ENCODE measurements around the gene KCP. TPM values are rescaled to one million over a fixed set of nuclear protein-coding genes. Genes with fewer than 3 reads are reported as not detected.

The KCP gene
- total RNA-seq, 1 experiment from 2014 or later, result 1.6 TPM

- no peak overlapping the region for H2AFZ ChIP-seq (ENCODE audit: low read depth, low read length, poor library complexity, severe bottlenecking)
- H4K20me1 ChIP-seq (ENCODE audit: insufficient read depth), result no peaks in the 10 kb centered on the region
- BruUV-seq (replicated peaks), result no TSS peak
- H3K4me2 ChIP-seq (ENCODE audit: low read length), result no peak overlapping the region
- intact Hi-C loops (cut with micrococcal nuclease), result no loop called here
- no peak overlapping the region for H3K27ac ChIP-seq (ENCODE audit: low read depth, low read length)
- peaks cover 12% of the 10 kb centered on the region; the same call in 1 of the 2 replicates for H3K27me3 ChIP-seq (ENCODE audit: insufficient read depth, low read length)
- CTCF ChIA-PET, result no interaction called here
- no peak overlapping the region for H3K9ac ChIP-seq (ENCODE audit: low read length)
- H3K36me3 ChIP-seq (ENCODE audit: control insufficient read depth in 1 of 2, insufficient read depth in 2 of 2, low read length in 2 of 2), result no peaks in the 10 kb centered on the region
- RAD21 ChIA-PET (ENCODE audit: low non-redundant PET in 1 of 2, low total read pairs in 2 of 2, uncharacterized antibody in 2 of 2, unreplicated experiment in 2 of 2), result no interaction called here
- no peak for ATAC-seq
- no peaks in the 10 kb centered on the region for H3K4me1 ChIP-seq (ENCODE audit: control insufficient read depth in 1 of 2, insufficient read depth in 2 of 2, low read length in 2 of 2)
- H3K9me3 ChIP-seq (ENCODE audit: control insufficient read depth in 1 of 2, insufficient read depth in 1 of 2, low read depth in 1 of 2, low read length in 2 of 2), result no peaks in the 10 kb centered on the region
- TF ChIP-seq FOSL1 (IDR thresholded peaks at IDR 0.05; ENCODE audit: low read depth), result no peak
- no peak for TF ChIP-seq EGR1 (IDR thresholded peaks at IDR 0.05; ENCODE audit: low read depth)
- no peak for TF ChIP-seq YY1 (IDR thresholded peaks at IDR 0.05; ENCODE audit: extremely low read depth, insufficient replicate concordance, low read depth, low read length)
- no peak for TF ChIP-seq REST (IDR thresholded peaks at IDR 0.05; ENCODE audit: low read depth)
- no peak for TF ChIP-seq JUND (IDR thresholded peaks at IDR 0.05)
- no peak for TF ChIP-seq CTCF (IDR thresholded peaks at IDR 0.05 in 2 of 3, conservative IDR thresholded peaks at IDR 0.05 in 1 of 3; ENCODE audit: borderline replicate concordance in 1 of 3, insufficient read depth in 1 of 3, low read depth in 2 of 3, low read length in 2 of 3)
- no peak for TF ChIP-seq ZBTB33 (IDR thresholded peaks at IDR 0.05; ENCODE audit: extremely low read depth, insufficient replicate concordance, low read length)
- TF ChIP-seq RAD21 (IDR thresholded peaks at IDR 0.05; ENCODE audit: low read depth), result no peak
- no peak for TF ChIP-seq SIN3A (IDR thresholded peaks at IDR 0.05; ENCODE audit: low read depth)
- TF ChIP-seq POLR2A (IDR thresholded peaks at IDR 0.05; ENCODE audit: borderline replicate concordance, extremely low read depth, insufficient read depth, insufficient read length), result no peak
- TF ChIP-seq EZH2 (IDR thresholded peaks at IDR 0.05), result no peak
- TF ChIP-seq POLR2AphosphoS5 (IDR thresholded peaks at IDR 0.05; ENCODE audit: low read depth, low read length), result no peak
- TF ChIP-seq CBX3 (IDR thresholded peaks at IDR 0.05; ENCODE audit: low read depth), result no peak
- no peak for TF ChIP-seq TCF7L2 (IDR thresholded peaks at IDR 0.05; ENCODE audit: borderline replicate concordance, extremely low read depth, insufficient read depth, insufficient read length)
- TF ChIP-seq ZFX (IDR thresholded peaks at IDR 0.05), result no peak
- no peak for TF ChIP-seq CEBPB (IDR thresholded peaks at IDR 0.05; ENCODE audit: low read depth)
- TF ChIP-seq ELF1 (IDR thresholded peaks at IDR 0.05; ENCODE audit: borderline replicate concordance, low read depth), result no peak
- no peaks in the 10 kb centered on the region for H3K9me2 ChIP-seq (ENCODE audit: insufficient read depth)
- no peak overlapping the region for H3K4me3 ChIP-seq (replicated peaks in 1 of 2; ENCODE audit: low read depth in 1 of 2, low read length in 2 of 2)
- no peak for DNase-seq (ENCODE audit: low read depth, low spot score)
- POLR2A ChIA-PET, result no interaction called here
- H3K79me2 ChIP-seq (ENCODE audit: insufficient read depth, low read length), result no peaks in the 10 kb centered on the region
Measured at GRCh38 chr7:128920913-128921582, 10.5 kb upstream of the KCP start.

Measured in HCT116 (cell line).